Nasal cavity respiratory epithelium epithelial cell of viscerocranial mucosa (primary cell): ENCODE measurements around the gene COMMD9. TPM values are rescaled to one million over a fixed set of nuclear protein-coding genes. Genes with fewer than 3 reads are reported as not detected.

Experiments
- total RNA-seq: library from RNA; depleted of rRNA; stranded (reverse); fragments of >200 nt; gene quantifications from 2 replicates; pipeline ENCODE4 v1.2.3, GENCODE V29; 2014

The COMMD9 gene
- total RNA-seq, result 8.5 and 24.8 TPM in 2 replicates

GRCh38 chr11:36289226-36289852 lies at the start of gene COMMD9:
Gene COMMD9, minus strand, starts transcription at chr11:36289424. Its CDS starts 12 bp downstream, at chr11:36289412.

GRCh38 chr11:36295926-36296325 lies 6.7 kb upstream of the COMMD9 start, which contains the start of gene PRR5L:
Gene PRR5L, plus strand, starts transcription at chr11:36296288. Its CDS starts 104,834 bp downstream, at chr11:36401122.

Other genes with a start within 250 kb of the COMMD9 start
- 6.2 and 19.1 TPM in 2 replicates for gene PRR5L, start 6.9 kb upstream of the COMMD9 start, total RNA-seq
- 7.9 and 11.5 TPM in 2 replicates for gene TRAF6, start 220.8 kb upstream of the COMMD9 start, total RNA-seq